Measurements from ENCODE around the gene MYH10.

DNA sequence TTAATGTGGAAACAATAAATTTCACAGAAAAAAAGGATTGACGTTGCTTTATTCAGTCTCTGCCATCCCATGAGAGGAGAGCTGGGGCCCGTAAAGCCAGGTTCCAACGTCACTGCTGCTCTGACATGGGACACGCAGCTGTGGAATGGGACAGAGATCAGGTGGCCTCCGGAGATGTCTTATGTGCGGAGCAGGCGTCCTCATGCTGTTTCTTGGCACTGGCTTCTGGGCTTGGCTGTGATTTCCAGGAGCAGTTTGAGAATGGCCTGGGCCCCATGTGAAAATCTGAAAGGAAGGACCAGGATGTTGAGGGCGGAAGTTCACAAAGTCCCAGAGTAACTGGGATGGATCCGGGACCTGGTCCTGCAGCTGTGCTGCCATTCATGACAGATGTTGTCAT is 162.4 kb downstream of the MYH10 start:
- TF ChIP-seq ZZZ3 (IDR thresholded peaks at IDR 0.05): no peak
- no peak for TF ChIP-seq YY1 (IDR thresholded peaks at IDR 0.05; ENCODE audit: borderline replicate concordance in 1 of 3, control insufficient read depth in 1 of 3, extremely low read depth in 1 of 3, insufficient read depth in 3 of 3, insufficient read length in 1 of 3, insufficient replicate concordance in 2 of 3, low read depth in 1 of 3, low read length in 2 of 3)
- no peak for TF ChIP-seq NR3C1 (CRISPR knock-in tag; IDR thresholded peaks at IDR 0.05)
- TF ChIP-seq SPI1 (IDR thresholded peaks at IDR 0.05; ENCODE audit: borderline replicate concordance, low read depth, low read length): no peak
- no peak for TF ChIP-seq FOSL1 (tag; conservative IDR thresholded peaks at IDR 0.05)
- TF ChIP-seq, protein P1, sequence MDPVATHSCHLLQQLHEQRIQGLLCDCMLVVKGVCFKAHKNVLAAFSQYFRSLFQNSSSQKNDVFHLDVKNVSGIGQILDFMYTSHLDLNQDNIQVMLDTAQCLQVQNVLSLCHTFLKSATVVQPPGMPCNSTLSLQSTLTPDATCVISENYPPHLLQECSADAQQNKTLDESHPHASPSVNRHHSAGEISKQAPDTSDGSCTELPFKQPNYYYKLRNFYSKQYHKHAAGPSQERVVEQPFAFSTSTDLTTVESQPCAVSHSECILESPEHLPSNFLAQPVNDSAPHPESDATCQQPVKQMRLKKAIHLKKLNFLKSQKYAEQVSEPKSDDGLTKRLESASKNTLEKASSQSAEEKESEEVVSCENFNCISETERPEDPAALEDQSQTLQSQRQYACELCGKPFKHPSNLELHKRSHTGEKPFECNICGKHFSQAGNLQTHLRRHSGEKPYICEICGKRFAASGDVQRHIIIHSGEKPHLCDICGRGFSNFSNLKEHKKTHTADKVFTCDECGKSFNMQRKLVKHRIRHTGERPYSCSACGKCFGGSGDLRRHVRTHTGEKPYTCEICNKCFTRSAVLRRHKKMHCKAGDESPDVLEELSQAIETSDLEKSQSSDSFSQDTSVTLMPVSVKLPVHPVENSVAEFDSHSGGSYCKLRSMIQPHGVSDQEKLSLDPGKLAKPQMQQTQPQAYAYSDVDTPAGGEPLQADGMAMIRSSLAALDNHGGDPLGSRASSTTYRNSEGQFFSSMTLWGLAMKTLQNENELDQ (CRISPR knock-in tag; IDR thresholded peaks at IDR 0.05; ENCODE audit: borderline replicate concordance): no peak
- TF ChIP-seq, protein P2, sequence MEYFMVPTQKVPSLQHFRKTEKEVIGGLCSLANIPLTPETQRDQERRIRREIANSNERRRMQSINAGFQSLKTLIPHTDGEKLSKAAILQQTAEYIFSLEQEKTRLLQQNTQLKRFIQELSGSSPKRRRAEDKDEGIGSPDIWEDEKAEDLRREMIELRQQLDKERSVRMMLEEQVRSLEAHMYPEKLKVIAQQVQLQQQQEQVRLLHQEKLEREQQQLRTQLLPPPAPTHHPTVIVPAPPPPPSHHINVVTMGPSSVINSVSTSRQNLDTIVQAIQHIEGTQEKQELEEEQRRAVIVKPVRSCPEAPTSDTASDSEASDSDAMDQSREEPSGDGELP (CRISPR knock-in tag; IDR thresholded peaks at IDR 0.05; ENCODE audit: borderline replicate concordance): no peak
- no peak for TF ChIP-seq POLR2A (conservative IDR thresholded peaks at IDR 0.05)
- no peak for TF ChIP-seq HDAC2 (IDR thresholded peaks at IDR 0.05)

Measured in K562 (cell line).